ENCODE data around the gene TNFRSF6B.
"Not testable (repeated sequence)": the region's sequence is repeated elsewhere in the genome, so short reads cannot be mapped to it uniquely, and the experiment has no call there.

Gene TNFRSF6B

DNA sequence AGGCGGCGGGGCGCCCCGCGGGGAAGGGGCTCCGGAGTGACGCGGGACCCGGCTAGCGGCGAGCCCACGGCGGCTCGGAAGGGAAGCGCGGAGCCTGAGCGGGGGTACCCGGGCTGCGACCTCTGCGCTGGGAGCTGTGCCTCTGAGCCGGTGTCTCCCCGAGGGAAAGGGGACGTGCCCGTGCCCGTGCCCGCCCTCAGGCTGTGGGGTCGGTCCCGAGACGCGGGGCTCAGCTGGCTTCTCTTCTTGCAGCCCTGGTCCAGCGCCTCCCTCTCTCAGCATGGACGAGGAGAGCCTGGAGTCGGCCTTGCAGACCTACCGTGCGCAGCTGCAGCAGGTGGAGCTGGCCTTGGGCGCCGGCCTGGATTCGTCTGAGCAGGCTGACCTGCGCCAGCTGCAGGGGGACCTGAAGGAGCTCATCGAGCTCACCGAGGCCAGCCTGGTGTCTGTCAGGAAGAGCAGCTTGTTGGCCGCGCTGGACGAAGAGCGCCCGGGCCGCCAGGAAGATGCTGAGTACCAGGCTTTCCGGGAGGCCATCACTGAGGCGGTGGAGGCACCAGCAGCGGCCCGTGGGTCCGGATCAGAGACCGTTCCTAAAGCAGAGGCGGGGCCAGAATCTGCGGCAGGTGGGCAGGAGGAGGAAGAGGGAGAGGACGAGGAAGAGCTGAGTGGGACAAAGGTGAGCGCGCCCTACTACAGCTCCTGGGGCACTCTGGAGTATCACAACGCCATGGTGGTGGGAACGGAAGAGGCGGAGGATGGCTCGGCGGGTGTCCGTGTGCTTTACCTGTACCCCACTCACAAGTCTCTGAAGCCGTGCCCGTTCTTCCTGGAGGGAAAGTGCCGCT lies 12.1 kb downstream of the TNFRSF6B start:
- no peak for DNase-seq (ENCODE audit: low read depth in 2 of 2)

DNA sequence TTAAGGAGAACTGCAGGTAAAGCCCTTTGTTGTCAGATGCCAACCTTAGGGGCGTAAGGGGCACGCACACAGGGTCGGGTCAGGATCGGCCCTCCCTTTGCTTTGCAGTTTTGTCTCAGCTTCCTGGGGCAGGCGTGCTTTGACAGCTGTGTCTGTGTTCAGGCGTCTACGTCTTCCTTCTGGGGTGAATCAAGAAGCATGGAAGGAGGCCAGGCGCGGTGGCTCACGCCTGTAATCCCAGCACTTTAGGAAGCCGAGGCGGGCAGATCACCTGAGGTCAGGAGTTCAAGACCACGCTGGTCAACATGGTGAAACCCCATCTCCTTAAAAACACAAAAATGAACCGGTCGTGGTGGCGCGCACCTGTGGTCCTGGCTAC lies 12.7 kb downstream of the TNFRSF6B start:
- DNase-seq (ENCODE audit: low read depth in 2 of 2): no peak

DNA sequence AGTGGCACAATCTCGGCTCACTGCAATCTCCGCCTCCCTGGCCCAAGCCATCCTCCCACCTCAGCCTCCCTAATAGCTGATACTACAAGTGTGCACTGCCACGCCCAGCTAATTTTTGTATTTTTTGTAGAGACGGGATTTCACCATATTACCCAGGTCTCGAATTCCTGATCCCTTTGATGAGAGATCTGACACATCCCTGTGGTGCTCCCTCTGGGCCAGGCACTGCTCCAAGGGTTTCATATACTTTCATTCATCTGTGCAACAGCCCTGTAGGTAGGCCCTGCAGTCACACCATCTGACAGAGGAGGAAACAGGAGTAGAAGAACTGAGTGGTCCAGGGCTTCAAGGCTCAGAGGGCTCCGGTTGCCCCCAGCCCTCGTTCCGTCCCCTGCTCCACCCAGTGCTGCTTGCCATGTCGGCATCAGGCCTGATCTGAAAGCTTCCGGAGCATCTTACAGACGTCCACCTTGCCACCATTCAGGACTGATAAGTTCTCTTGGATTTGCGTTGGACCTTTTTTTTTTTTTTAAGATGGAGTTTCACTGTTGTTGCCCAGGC lies 14.7 kb downstream of the TNFRSF6B start:
- no peak for DNase-seq (ENCODE audit: low read depth in 2 of 2)

DNA sequence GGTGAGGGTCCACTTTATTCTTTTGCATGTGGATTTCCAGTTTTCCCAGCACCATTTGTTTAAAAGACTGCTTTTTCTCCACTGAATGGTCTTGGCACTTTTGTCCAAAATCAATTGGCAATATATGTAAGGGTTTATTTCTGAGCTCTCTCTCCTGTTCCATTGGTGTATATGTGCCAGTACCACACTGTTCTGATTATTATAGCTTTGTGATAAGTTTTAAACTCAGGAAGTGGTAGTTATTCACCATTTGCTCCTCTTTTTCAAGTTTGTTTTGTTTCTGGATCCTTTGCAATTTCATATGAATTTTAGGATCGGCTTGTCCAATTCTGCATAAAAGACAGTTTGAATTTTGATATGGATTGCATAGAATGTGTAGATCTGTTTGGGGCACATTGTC lies 15.7 kb downstream of the TNFRSF6B start:
- DNase-seq (ENCODE audit: low read depth in 2 of 2): no peak

DNA sequence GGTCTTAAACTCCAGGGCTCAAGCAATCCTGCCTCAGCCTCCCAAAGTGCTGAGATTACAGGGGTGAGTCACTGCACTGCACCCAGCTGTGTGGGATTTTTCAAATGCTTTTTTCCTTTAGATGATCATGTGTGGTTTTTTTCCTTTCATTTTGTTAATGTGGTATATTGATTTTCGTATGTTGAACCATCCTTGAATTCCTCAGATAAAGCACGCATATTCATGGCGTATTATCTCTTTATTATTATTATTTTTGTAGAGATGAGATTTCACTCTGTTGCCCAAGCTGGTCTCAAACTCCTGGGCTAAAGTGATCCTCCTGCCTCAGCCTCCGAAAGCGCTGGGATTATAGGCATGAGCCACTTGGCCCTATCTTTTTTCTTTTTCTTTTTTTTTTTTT lies 18.4 kb downstream of the TNFRSF6B start:
- no peak for DNase-seq (ENCODE audit: low read depth in 2 of 2)

DNA sequence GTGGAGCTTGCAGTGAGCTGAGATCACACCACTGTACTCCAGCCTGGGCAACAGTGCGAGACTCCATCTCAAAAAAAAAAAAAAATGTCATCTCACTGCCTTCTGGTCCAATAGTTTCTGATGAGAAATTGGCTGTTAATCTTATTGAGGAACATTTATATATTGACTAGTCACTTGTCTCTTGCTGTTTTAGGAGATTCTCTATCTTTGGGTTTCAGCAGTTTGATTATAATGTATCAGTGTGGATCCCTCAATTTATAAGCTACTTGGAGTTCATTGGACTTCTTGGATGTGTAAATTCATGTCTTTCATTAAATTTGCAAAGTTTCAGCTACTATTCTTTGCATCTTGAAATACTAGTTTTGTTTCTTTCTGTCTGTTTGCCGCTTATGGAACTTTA lies 22.5 kb downstream of the TNFRSF6B start:
- no peak for DNase-seq (ENCODE audit: low read depth in 2 of 2)

DNA sequence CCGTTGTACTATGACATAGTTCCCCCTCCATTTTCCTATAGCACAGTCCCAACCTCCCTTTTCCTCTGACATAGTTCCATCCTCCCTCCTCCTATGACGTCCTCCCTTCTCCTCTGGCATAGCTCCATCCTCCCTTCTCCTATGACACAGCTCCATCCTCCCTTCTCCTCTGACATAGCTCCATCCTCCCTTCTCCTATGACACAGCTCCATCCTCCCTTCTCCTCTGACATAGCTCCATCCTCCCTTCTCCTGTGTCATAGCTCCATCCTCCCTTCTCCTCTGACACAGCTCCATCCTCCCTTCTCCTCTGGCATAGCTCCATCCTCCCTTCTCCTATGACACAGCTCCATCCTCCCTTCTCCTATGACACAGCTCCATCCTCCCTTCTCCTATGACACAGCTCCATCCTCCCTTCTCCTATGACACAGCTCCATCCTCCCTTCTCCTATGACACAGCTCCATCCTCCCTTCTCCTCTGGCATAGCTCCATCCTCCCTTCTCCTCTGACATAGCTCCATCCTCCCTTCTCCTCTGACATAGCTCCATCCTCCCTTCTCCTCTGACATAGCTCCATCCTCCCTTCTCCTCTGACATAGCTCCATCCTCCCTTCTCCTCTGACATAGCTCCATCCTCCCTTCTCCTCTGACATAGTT lies 26.6 kb downstream of the TNFRSF6B start:
- DNase-seq (ENCODE audit: low read depth in 2 of 2): not testable (repeated sequence)

DNA sequence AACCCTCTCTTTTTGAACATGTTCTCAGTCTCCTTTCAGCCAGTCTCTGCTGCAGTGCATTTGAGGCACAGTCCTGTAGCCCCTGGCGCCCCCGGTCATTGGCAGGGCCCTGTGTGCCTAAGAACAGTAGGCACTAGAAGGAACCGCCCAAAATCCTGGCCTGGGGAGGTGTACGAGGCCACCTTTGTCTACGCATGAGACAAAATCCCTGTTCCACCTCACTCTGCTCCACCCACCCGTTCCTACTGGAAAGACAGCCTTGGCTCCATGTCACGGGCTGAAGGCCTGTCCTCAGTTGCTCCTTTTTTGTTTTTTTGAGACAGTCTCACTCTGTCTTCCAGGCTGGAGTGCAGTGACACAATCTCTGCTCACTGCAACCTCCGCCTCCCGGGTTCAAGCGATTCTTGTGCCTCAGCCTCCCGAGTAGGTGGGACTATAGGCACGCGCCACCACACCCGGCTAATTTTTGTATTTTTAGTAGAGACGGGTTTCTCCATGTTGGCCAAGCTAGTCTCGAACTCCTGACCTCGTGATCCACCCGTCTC lies 33.8 kb downstream of the TNFRSF6B start:
- DNase-seq (ENCODE audit: low read depth in 2 of 2): not testable (repeated sequence)

DNA sequence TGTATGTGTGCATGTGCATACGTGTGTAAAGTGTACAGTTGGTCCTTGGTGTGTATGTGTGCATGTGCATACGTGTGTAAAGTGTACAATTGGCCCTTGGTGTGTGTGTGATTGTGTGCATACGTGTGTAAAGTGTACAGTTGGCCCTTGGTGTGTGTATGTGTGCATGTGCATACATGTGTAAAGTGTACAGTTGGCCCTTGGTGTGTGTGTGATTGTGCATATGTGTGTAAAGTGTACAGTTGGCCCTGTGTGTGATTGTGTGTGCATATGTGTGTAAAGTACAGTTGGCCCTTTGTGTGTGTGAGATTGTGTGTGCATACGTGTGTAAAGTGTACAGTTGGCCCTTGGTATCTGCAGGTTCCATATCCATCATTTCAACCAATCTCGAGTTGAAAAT lies 35.0 kb downstream of the TNFRSF6B start:
- DNase-seq (ENCODE audit: low read depth in 2 of 2): no peak

DNA sequence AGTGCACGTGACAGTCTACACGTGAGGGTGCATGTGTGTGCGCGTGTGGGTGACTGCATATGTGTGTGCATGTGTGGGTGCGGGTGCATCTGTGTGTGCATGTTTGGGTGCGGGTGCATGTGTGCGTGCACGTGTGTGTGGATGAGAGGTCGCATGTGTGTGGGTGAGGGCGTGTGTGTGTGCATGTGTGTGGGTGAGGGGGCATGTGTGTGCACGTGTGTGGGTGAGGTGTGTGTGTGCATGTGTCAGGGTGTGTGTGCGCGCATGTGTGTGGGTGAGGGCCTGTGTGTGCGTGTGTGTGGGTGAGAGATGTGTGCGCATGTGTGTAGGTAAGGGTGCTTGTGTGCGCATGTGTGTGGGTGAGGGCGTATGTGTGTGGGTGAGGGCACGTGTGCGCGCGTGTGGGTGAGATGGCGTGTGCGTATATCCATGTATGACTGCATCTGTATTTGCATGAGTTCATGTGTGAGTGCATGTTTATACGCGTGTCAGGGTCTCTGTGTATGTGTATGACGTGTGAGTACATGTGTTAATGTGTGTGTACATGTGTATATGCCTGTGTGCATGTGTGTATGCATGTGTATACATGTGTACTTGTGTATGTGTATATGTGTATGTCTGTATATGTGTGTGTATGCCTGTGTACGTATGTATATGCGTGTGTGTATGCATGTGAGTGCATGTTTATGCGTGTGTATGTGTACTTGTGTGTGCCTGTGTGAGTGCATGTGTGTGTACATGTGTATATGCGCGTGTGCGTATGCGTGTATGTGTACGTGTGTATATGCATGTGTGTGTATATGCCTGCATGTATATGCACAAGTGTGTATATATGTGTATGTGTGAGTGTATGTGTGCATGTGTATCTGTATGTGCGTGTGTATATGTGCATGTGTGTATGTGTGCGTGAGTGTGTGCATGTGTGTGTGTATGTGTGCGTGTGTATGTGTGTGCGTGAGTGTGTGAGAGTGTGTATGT lies 36.0 kb downstream of the TNFRSF6B start:
- no peak for DNase-seq (ENCODE audit: low read depth in 2 of 2)

DNA sequence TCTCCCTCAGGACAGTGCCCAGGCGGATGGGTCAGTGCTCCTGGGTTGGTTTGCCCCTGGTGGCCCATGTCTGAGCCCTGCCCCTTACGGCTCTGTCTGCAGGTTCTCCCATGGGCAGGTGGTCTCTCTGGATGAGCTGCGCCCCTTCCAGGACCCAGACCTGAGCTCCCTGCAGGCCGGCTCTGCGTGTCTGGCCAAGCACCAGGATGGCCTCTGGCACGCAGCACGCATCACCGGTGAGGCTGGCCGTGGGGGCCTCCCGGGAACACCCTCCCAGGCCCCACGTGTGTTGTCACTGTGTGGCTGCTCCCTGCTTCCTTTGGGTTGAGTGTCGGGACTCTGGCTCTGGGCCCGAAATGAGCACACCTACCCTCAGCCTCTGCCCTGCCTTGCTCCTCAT lies 36.7 kb downstream of the TNFRSF6B start:
- no peak for DNase-seq (ENCODE audit: low read depth in 2 of 2)

DNA sequence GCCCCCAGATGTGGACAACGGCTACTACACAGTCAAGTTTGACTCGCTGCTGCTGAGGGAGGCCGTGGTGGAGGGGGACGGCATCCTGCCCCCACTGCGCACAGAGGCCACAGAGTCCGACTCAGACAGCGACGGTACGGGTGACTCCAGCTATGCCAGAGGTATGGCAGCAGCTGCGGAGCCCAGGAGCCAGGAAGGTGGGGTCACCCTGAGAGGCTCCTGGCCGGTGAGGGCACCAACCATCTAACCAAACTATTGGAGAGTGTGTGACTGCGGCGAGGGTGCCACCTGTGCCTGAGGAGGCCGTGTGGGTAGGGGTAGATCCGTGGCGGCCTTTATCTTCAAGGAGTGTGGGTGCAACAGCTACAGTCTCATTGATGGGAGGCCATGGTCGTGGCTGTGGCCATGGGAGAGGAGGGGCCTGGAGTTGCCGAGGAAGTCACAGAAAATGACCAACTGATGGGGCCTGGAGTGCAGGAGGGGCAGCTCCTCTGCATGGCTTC lies 37.2 kb downstream of the TNFRSF6B start:
- no peak for DNase-seq (ENCODE audit: low read depth in 2 of 2)

DNA sequence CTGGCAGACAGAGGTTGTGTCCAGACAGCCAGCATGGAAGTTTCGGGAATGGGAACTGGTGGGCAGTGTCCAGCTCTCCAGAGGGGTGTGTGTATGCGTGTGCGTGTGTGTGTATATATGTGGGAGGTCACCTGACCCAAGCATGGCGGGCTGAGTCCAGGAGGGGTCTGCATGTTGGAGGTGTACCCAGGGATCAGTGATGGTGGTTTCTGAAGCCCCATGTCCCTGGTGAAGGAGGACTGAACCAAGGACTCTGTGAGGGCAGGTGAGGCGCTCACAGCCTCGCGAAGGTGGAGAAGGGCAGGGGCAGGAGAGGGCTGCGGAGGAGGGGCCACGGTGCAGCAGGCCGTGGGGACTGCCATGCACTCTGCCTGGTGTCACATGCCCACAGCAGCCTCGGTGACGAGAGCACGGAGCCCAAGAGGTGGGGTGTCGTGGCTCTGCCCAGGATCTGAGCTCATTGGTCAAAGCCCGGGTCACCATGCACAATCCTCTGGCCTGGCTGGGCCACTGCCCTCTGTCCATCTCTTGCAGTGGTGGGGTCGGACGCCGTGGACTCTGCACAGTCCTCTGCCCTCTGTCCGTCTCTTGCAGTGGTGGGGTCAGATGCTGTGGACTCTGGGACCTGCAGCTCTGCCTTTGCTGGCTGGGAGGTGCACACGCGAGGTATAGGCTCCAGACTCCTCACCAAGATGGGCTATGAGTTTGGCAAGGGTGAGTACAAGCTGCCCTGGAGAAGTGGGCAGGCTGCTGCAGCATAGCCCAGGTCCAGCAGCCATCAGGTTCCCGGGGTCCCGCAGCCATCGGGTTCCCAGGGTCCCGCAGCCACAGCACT lies 37.9 kb downstream of the TNFRSF6B start:
- no peak for DNase-seq (ENCODE audit: low read depth in 2 of 2)

DNA sequence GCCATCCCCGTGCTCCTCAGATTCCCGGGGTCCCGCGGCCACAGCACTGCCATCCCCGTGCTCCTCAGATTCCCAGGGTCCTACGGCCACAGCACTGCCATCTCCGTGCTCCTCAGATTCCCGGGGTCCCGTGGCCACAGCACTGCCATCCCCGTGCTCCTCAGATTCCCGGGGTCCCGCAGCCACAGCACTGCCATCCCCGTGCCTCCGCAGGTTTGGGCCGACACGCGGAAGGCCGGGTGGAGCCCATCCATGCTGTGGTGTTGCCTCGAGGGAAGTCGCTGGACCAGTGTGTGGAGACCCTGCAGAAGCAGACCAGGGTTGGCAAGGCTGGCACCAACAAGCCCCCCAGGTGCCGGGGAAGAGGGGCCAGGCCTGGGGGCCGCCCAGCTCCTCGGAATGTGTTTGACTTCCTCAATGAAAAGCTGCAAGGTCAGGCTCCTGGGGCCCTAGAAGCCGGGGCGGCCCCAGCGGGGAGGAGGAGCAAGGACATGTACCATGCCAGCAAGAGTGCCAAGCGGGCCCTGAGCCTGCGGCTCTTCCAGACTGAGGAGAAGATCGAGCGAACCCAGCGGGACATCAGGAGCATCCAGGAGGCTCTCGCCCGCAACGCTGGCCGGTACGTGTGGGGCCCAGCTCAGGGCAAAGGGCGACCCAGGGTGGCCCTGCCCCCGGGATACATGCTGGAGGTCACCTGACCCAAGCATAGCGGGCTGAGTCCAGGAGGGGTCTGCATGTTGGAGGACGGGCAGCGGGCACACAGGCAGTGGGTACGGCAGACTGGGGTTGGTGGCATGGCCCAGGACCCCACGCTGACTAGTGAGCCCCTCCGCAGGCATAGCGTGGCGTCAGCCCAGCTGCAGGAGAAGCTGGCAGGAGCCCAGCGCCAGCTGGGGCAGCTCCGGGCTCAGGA lies 38.8 kb downstream of the TNFRSF6B start:
- DNase-seq (ENCODE audit: low read depth in 2 of 2): no peak

DNA sequence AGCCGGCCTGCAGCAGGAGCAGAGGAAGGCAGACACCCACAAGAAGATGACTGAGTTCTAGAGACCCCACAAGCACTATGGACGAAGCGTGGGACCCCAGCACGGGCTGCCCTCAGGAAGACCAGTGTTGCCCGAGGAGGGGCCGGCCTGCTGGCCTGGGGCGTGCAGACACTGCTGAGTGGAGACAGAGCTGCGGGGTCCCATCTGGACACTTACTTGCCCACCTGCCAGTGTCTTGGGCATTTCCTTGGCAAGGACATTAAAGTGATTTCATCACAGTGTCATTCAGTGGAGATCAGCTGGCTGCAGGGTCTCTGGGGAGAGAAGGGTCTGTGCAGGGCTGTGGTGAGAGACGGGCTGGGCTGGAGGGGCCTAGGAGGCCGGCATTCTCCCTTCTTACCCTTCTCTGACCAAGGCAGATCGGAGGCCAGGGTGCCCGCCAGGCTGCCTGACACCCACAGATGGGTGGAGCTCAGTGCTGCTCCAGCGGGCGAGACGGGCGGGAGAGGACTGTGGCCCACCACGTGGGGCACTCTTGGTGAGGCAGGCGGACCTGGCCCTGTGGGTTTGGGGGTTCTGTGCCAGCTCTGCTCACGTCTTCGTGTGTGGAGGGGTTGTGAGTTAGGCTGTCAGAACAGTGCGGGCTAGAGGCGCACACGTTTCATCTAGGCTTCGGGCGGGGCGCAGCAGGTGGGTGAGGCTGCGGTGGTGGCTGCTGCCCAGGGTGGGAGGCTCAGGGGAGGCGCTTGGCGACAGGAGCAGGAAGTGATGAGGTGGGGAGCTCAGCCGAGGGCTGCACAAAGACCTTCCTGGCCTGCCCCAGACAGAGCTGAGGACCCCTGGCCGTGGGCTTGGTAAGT lies 39.6 kb downstream of the TNFRSF6B start, which contains the start of gene LIME1:
Gene LIME1 (plus strand): TSS at position 806 of the 860 bp plus-strand sequence. CDS start 886 bp downstream, outside the sequence.
- DNase-seq (ENCODE audit: low read depth in 2 of 2): peak in 1 of 2 donors; percentile 53

DNA sequence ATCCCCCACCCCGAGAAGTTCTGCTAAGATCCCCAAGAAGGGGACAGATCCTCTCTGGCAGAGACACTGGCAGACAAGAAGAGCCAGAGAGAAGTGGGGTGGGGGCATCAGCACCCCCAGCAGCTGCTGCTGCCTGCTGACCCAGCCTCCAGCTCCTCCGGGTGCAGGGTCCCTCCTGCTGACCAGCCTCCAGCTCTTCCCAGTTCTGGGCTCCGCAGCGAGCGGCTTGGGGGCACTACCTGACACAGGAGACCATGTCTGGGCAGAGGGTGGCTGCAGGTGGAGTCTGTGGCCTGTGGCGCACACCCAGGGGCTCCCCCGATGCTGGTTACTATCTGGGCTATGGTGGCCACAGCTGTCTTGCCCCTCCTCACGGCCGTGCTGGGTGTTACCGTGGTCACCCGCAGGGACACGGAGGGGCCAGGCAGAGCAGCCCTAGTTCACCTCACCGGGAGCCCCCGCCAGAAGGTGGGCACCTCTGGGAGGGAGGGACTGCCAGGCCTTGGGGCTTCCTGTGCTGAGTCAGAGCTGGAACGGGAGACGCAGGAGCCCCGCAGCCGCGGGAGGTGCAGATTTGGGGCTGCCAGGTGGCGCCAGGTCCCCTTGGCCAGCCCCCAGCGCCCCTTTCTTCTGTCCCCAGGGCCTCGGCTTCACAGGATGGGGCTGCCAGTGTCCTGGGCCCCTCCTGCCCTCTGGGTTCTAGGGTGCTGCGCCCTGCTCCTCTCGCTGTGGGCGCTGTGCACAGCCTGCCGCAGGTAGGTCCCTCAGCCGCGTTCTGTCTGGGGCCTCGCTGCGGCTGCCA lies 40.6 kb downstream of the TNFRSF6B start:
- DNase-seq (ENCODE audit: low read depth in 2 of 2): no peak

DNA sequence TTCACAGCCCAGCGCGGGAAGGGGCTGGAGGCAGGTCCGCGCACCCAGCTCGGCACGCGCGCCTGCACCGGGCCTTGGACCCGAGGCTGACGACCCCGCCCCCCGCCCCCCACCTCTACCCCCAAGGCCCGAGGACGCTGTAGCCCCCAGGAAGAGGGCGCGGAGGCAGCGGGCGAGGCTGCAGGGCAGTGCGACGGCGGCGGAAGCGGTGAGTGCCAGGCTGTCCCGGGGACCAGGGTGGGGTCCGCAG lies 41.2 kb downstream of the TNFRSF6B start:
- no peak for DNase-seq (ENCODE audit: low read depth in 2 of 2)

Measured in stimulated activated CD8-positive, alpha-beta memory T cell treated with anti-CD3 and anti-CD28 coated beads, Interleukin-2, amount 100 ng/mL, for 48 hours (primary cell).